Right lobe of liver (tissue), 4 donors: ENCODE results near the gene RPS3A.

Experiments
- POLR2A ChIP-seq: fragments of 450-650 bp; IDR thresholded peaks from one replicate; pipeline ENCODE4 v1.6.1; 2017; ENCODE audit warnings: antibody characterized with exemption, mild to moderate bottlenecking
- TF ChIP-seq, protein P1 (sequence below), 4 donors: fragments of 200-600 bp in 3 of 4; fragments of 450-650 bp in 1 of 4; IDR thresholded peaks; one replicate each; pipeline versions ENCODE4 v1.5.1 to v1.8.0; 2016 to 2022; ENCODE audit warnings: antibody characterized with exemption in 4 of 4, mild to moderate bottlenecking in 2 of 4
- donor health status: DM: no; HTN: no; CAD: no.
- donor health status: DM: no; HTN: no; CAD: no.
- donor health status: DM: no; HTN: yes; CAD: no.

DNA sequence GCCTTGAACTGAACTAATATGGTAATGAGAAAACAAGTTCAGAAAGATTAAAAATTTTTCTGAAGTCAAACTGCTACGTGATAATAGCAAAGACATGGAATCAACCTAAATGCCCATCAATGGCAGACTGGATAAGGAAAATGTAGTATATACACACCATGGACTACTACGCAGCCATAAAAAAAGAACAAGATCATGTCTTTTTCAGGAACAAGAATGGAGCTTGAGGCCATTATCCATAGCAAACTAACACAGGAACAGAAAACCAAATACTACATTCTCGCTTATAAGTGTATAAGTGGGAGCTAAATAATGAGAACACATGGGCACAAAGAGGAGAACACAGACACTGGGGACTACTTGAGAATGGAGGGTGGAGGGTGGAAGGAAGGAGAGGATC is 4.3 kb upstream of the RPS3A start:
- TF ChIP-seq, protein P1, sequence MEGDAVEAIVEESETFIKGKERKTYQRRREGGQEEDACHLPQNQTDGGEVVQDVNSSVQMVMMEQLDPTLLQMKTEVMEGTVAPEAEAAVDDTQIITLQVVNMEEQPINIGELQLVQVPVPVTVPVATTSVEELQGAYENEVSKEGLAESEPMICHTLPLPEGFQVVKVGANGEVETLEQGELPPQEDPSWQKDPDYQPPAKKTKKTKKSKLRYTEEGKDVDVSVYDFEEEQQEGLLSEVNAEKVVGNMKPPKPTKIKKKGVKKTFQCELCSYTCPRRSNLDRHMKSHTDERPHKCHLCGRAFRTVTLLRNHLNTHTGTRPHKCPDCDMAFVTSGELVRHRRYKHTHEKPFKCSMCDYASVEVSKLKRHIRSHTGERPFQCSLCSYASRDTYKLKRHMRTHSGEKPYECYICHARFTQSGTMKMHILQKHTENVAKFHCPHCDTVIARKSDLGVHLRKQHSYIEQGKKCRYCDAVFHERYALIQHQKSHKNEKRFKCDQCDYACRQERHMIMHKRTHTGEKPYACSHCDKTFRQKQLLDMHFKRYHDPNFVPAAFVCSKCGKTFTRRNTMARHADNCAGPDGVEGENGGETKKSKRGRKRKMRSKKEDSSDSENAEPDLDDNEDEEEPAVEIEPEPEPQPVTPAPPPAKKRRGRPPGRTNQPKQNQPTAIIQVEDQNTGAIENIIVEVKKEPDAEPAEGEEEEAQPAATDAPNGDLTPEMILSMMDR (IDR thresholded peaks at IDR 0.05), result no peak
- TF ChIP-seq POLR2A, result no peak
